Vagina (tissue), 2 donors: ENCODE data around the gene GABARAP.

Experiments used
- CTCF ChIP-seq, 3 experiments: fragments of 450-650 bp in 2 of 3; fragments of 200-600 bp in 1 of 3; sonication (generic) in 1 of 3; IDR thresholded peaks; one replicate each; pipeline ENCODE4 v1.5.1; 2017 to 2019; ENCODE audit warnings: antibody characterized with exemption in 3 of 3, mild to moderate bottlenecking in 2 of 3, moderate library complexity in 2 of 3
- POLR2A ChIP-seq, 2 donors: fragments of 450-650 bp; IDR thresholded peaks; one replicate each; pipeline ENCODE4 v1.6.1; 2017; ENCODE audit warnings: antibody characterized with exemption in 2 of 2, mild to moderate bottlenecking in 2 of 2, moderate library complexity in 2 of 2

GRCh38 chr17:7229504-7229903 is 12.7 kb downstream of the GABARAP start:
- no peak for TF ChIP-seq CTCF (IDR thresholded peaks at IDR 0.05)
- TF ChIP-seq POLR2A (IDR thresholded peaks at IDR 0.05) = no peak
